HG02943 (cell line): ENCODE measurements around the gene TRIM34.
A peak's percentile ranks its signal among the peaks of the same experiment; 100 is the strongest.
"Not testable (repeated sequence)": the region's sequence is repeated elsewhere in the genome, so short reads cannot be mapped to it uniquely, and the experiment has no call there.

Source experiments
- ATAC-seq: cut with Tn5 transposase; IDR thresholded peaks from one replicate; pipeline ENCODE4 v1.9.1; 2021; ENCODE audit warnings: mild to moderate bottlenecking, low read depth, moderate library complexity; ENCODE audit not compliant: unreplicated experiment

Gene TRIM34

GRCh38 chr11:5683620-5684019 lies 58.8 kb downstream of the TRIM34 start:
- ATAC-seq, result not testable (repeated sequence)

GRCh38 chr11:5684036-5684645 lies 59.3 kb downstream of the TRIM34 start:
- ATAC-seq, result no peak

- ATAC-seq, result peak; percentile 79
Observed at GRCh38 chr11:5684646-5685362, 60.0 kb downstream of the TRIM34 start, which contains the start of gene TRIM5. Gene TRIM5 (minus strand): TSS chr11:5685074. CDS start chr11:5680177, 4,897 bp downstream.

GRCh38 chr11:5686426-5686825 lies 61.6 kb downstream of the TRIM34 start:
- ATAC-seq, result no peak

- ATAC-seq, result no peak
Observed at GRCh38 chr11:5688482-5688881, 63.7 kb downstream of the TRIM34 start.

GRCh38 chr11:5689551-5689983 lies 64.8 kb downstream of the TRIM34 start, which contains the start of gene TRIM22:
Gene TRIM22 (plus strand): TSS chr11:5689790. CDS start chr11:5696233, 6,443 bp downstream.
- peak; percentile 68 for ATAC-seq

GRCh38 chr11:5690216-5690615 lies 65.4 kb downstream of the TRIM34 start:
- no peak for ATAC-seq

- ATAC-seq, result no peak
Observed at GRCh38 chr11:5690736-5691135, 65.9 kb downstream of the TRIM34 start.

- not testable (repeated sequence) for ATAC-seq
Observed at GRCh38 chr11:5691238-5691963, 66.6 kb downstream of the TRIM34 start.

GRCh38 chr11:5691964-5692361 lies 67.2 kb downstream of the TRIM34 start:
- ATAC-seq, result no peak
